ENCODE measurements around the gene KIAA1614.

KIAA1614 gene

DNA sequence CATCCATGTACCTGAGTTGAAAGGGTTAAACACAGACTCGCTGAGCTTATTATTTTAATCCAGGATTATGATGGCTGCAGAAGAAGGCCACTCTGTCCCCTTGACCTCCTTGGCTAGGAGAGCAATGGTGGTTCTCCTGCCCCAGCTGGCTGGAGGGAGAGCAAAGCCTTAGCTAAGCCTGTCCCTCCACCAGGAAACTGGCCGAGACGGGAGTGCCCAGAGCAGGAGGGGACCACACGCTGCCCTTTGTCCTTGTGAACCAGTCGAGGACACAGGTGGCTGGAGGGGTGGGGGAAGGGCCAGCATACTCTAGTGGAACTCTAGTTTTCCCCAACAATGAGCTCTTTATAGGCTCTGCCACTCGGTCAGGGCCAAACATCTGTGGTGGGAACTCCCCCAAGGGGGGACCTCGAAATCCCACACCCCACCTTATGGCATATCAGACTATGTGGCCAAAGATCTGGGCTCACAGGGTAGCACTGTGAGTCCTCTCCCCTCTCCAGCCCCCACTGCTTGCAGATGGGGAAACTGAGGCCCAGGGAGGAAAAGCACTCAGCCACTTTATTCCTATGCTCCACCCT lies 12.9 kb downstream of the KIAA1614 start:
- DNase-seq: no peak

GRCh38 chr1:180926164-180926981 lies 13.7 kb downstream of the KIAA1614 start:
- DNase-seq: no peak

DNA sequence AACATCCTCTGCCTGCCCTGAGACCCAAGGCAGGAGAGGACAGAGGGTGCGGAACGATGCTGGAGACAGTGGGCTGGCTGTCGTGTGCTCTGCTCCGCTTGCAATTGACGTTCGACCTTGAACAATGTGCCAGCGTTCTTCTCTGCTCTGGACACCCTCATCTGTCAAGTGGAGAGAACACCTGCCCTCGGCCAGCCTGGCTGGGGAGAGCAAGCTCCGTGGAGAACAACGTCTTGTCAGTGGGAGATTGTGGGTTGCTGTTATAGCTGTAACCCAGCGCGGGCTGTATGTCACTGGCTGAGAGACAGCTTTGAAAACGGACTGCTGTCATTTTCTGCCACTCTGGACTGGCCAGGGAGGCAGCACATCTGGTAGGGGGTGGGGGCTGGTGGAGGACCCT lies 14.7 kb downstream of the KIAA1614 start:
- no peak for DNase-seq

DNA sequence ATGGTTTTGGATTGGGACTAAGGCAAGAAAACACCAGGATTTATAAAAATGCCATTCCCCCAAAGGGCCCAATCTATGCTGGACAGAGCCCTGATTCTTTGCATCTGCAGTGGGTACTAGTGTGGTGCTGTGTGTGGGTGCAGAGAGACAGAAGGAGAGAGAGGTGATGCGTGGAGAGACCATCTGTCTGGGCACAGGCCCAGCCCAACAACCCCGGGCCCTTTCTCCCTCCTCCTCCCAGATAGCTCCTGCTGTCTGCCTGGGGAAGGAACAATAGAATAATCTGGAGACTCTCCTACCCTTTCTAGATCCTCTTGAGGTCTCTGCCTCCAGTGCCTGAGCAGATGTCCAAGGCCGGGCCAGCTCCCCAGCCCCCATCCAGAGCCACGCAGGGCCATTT lies 15.1 kb downstream of the KIAA1614 start:
- no peak for DNase-seq

DNA sequence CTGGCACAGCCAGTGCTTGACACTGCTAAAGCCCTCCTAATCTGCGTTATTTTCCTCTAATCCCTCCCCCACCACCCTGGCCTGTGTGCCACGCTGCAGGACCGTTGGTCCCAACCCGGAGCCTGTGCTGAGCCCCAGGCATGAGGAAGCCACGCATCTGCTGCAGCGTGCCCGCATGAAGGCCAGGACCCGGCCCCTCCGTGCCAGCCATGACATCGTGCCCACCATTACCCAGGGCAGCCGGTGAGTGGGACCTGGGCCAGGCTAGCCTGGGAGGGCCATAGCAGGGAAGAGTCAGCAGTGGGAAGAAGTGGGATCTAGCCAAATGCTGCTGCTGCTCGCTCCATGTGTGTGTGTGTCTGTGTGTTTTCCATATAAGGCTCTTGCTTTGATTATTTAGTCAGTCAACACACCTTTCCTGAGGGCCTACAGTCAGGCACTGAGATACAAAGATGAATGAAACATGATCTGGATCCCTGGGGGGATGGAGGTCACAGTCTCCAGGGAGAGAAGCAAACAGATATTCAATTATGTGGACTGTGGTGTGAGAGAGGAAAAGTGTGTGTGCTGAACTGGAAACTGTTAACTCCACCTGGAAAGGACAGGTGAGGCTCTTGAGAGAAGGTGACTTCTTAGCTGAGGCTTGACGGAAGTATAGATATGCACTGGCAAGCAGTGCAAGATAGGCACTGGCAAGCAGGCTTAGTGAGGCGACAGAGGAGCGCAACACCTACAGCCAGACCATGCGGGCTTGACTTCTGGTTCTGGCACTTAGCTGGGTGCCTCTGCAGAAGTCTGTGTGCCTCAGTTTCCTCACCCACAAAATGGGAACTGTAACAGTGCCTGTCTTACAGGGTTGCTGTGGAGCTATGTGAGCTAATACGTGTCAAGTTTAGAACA lies 15.9 kb downstream of the KIAA1614 start:
- DNase-seq: no peak

GRCh38 chr1:180929389-180929788 lies 16.7 kb downstream of the KIAA1614 start:
- no peak for DNase-seq

DNA sequence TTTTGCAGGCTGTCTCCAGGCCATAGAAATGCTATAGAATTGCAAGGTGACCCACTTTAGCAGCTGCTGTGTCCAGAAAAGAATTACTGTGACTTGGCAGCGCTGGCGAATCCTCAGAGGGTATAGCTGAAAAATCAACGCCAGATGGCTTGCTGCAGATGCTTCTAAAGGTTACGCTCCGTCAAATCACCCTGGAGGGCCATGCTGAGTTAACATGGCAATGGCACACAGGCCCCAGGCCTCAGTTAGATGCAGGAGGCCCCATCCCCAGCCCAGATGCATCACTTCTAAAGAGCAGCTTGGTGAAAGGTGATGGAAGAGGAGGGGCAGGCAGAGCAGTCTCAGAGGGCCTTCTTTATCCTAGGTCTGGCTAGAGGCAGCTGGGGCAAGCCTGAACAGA lies 18.0 kb downstream of the KIAA1614 start:
- no peak for DNase-seq

DNA sequence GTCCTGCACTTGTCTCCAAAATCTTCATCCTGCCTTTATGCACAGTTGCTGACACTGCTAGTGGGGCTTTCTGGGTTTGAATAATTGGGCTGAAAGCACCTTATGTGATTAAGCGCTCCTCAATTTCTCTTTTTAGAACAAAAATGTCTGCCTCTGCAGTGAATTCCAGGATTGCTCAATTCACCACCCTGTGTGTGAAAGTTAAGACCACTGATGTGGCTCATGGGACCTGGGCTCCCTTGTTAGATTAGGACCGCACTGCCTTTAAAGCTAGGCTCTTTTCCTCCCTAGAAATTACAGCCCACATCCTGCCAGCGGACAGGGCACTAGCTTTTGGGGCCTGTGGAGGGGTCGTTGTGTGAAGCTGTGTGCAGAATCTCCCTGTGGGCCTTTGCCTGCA lies 18.8 kb downstream of the KIAA1614 start:
- no peak for DNase-seq

- DNase-seq: no peak
Observed at GRCh38 chr1:180932378-180932777, 19.7 kb downstream of the KIAA1614 start.

- no peak for DNase-seq
Observed at GRCh38 chr1:180933141-180933540, 20.4 kb downstream of the KIAA1614 start.

DNA sequence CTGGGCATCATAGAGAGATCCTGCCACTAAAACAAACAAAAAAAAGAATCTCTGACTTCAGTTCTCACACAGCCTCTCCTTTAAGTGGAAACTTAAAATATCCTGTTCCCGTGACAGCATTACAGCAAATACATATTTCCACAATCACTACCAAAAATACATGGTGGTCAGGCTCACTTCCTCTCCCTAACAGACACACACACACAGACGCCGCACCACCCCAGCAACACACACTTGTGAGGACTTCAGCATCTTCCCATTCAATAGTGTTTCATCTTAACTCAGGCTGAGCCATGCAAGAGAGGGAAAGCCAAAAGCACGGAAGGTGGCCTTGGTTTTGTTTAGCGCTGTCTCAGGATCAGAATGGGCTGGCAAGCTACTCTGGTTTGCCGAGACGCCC lies 21.9 kb downstream of the KIAA1614 start:
- no peak for DNase-seq

DNA sequence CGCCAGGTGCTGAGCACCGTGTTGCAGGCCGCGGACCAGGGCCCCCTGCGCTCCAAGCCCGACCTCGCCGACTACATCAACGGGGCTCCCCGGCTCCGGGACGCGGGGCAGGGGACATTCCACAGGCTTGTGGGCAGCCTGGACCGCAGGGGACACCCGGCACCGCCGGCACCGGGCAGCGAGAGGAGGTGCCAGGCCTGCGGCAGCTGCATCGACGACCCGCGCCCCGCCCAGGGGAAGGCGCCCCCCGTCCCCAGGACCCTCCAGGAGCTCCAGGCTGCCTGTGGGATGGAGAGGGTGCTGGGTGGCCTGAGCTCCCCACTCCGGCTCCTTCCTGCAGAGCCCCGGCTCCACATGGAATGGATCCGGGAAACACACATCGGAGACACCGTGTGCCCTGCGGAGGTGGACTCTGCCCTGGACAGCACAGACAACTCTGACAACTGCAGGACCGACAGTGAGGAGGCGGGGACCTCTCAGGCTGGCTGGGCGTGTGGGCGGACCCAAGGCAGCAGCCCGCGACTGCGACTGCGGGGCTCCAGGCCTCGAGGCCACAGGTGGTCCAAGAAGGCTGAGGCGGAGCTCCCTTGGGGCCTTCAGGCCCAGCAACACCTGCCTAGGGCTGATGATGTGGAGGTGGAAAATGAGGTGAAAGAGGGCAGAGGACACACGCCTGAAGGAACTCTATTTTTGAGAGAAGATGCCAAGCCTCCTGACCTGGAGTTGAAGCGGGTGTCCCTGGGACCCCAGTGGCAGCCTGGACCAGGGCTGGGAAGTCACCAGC lies 22.8 kb downstream of the KIAA1614 start:
- no peak for DNase-seq

GRCh38 chr1:180936110-180937011 lies 23.7 kb downstream of the KIAA1614 start:
- DNase-seq: no peak

GRCh38 chr1:180937012-180937372 lies 24.3 kb downstream of the KIAA1614 start:
- no peak for DNase-seq

GRCh38 chr1:180937624-180938225 lies 25.0 kb downstream of the KIAA1614 start:
- no peak for DNase-seq

GRCh38 chr1:180939073-180939710 lies 26.5 kb downstream of the KIAA1614 start:
- no peak for DNase-seq

DNA sequence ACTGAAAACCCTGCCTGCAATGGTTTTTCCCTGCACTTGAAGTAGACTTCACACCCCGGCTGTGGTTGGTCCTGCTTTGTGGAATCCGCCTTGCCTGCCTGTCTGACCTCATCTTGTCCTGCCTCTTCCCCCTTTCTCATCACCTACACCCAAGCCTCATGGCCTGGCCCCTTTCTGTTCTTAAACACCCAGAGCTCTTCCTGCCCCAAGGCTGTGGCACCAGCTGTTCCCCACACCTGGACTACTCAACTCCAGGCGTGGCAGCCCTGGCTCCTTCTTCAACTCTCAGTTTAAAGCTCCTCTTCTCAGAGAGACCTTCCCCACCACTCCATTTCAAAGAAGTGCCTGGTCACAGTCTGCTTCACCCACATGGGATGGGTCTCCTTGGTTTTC lies 27.0 kb downstream of the KIAA1614 start:
- no peak for DNase-seq

DNA sequence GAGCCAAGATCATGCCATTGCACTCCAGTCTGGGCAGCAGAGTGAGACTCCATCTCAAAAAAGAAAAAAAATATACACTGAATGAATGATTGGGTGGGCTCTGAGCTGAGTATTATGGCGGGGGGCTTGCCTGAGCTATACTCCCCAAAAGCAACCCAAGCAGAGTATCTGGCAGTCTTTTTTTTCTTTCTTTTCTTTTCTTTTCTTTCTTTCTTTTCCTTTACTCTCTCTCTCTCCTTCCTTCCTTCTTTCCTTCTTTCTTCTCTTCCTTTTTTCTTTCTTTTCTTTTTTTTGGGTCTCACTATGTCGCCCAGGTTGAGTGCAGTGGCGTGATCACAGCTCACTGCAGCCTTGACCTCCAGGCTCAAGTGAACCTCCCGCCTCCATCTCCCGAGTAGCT lies 27.7 kb downstream of the KIAA1614 start:
- DNase-seq: no peak

DNA sequence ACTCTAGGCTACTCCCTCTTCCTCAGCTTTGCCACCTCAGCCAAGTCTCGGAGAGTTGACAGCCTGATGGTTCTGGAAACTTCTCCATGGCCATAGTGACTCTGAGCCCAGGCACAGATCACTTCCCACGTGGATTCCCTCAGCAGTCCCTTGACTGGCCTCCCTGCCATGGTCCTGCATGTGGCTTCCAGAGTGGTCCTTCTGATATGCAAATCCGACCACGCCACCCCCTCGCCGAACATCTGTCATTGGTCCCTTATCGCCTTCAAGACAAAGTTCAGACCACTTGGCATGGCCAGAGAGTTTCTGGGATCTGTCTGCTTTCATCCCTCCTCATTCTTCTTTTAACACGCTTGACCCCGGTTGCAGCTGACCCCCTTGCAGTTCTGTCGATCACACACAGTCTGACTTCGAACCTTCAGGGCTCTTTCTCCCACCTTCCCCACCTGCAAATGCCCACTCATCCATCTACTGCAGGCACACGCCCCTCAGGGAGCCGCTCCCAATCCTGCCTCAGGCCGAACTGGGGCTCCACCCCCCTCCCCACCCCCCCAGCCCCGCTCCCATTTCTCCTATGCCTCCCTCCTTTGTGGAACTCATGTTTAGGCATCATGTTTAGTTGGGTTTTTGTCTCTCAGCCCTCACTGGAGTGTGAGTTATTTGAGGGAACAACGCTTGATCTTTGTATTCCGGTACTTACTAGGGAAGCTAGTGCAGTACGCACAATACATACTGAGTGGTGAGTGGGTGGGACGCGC lies 29.0 kb downstream of the KIAA1614 start:
- DNase-seq: no peak

DNA sequence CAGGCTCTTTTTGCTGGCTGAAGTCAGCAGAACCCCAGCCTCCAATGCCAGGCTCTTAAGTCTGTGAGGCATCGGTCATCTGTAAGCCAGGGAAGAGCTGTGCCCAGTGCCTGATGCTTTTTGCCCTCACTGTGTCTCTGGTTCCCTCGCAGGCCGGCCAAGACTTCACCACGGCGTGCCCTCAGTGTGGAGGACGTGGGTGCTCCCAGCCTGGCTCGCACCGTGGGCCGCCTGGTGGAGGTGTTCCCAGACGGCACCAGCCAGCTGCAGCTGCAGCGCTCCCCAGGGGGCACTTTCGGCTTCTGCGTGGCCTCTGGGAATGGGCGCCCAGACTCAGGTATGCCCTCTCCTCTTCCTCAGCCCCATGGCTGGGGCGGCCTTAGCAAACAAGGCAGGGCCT lies 32.5 kb downstream of the KIAA1614 start:
- DNase-seq: no peak

Measured in activated CD4-positive, alpha-beta T cell treated with anti-CD3 and anti-CD28 coated beads, Interleukin-2, Interleukin-6, amounts not matched to agents 100 ng/mL and 50 ng/mL, durations not matched to agents 16 hours and 8 hours (primary cell).